Dendritic cell treated with granulocyte-macrophage colony-stimulating factor and Interleukin-4, amounts not matched to agents 40 ng/mL and 50 ng/mL, for 4 days (primary cell): Measurements from ENCODE around the gene TOP1.

Source experiments
- H3K27ac Mint-ChIP-seq: one replicate; pipeline ENCODE4 v1.8.0; 2022; ENCODE audit warnings: mild to moderate bottlenecking, mixed read lengths
- H3K27me3 Mint-ChIP-seq: one replicate; pipeline ENCODE4 v1.8.0; 2022; ENCODE audit warnings: mild to moderate bottlenecking, mixed read lengths
- H3K36me3 Mint-ChIP-seq: one replicate; pipeline ENCODE4 v1.8.0; 2022; ENCODE audit warnings: low read depth, mixed read lengths
- H3K4me1 Mint-ChIP-seq: one replicate; pipeline ENCODE4 v1.8.0; 2022; ENCODE audit warnings: low read depth, mixed read lengths
- H3K4me3 Mint-ChIP-seq: one replicate; pipeline ENCODE4 v1.8.0; 2022; ENCODE audit warnings: mild to moderate bottlenecking, moderate library complexity, mixed read lengths
- H3K9me3 Mint-ChIP-seq: one replicate; pipeline ENCODE4 v1.8.0; 2022; ENCODE audit warnings: mixed read lengths
- intact Hi-C: fragments of 100-400 bp; cut with micrococcal nuclease; formaldehyde crosslinking; loops from one replicate; pipeline ENCODE4 v1.15.0; 2022

Gene TOP1

DNA sequence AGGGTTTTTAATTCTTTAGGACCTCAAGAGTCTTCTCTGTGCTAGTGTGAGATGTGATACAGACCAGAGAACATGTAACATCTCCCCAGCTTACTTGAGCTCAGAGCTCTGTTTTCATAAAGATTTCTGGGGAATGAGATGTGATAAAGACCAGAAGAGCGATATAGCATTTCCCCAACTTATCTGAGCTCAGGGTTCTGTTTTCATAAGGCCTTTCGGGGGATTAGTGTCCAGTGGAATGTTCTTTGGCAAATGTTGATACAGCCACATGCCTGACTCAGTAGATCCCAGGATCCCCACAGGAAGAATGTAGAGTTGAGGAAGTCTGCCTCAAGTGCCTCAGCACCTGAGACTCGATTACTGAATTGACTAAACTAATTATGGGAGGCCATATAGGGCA lies 18.7 kb upstream of the TOP1 start:
- Mint-ChIP-seq H3K27ac (peak overlapping the region; percentile 52), H3K36me3 (no peaks in the 10 kb centered on the region), H3K4me3 (no peak overlapping the region), H3K9me3 (no peaks in the 10 kb centered on the region), H3K27me3 (no peaks in the 10 kb centered on the region), H3K4me1 (peaks cover 68% of the 10 kb centered on the region)
- intact Hi-C loops, result no loop called here

DNA sequence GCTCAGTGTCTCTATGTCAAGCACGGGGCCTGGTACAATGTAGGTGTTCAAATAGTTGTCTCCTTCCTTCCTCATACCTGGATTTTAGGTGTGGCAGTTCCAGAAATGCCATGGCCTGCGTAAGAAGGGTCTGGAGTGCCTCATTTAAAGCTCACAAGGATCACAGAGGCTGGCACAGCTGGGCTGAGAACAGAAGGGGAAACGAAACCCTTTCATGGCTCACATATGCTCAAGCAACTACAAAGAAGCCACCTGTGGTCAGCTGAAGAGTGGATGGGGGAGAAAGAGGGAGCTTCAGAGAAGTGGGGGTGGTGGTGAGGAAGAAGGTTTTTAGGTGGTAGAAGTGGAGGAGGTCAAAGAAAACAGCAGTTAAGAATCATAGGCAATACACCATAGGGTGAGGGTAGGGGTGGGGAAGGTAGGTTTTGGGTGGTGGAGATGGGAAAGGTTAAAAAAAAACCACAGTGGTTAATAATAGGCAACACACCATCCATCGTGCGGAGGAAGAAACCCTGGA lies 17.0 kb upstream of the TOP1 start:
- intact Hi-C loops, result no loop called here
- Mint-ChIP-seq H3K27me3 (no peaks in the 10 kb centered on the region), H3K27ac (peak overlapping the region; percentile 45), H3K4me1 (peaks cover 64% of the 10 kb centered on the region), H3K36me3 (no peaks in the 10 kb centered on the region), H3K4me3 (no peak overlapping the region), H3K9me3 (no peaks in the 10 kb centered on the region)

DNA sequence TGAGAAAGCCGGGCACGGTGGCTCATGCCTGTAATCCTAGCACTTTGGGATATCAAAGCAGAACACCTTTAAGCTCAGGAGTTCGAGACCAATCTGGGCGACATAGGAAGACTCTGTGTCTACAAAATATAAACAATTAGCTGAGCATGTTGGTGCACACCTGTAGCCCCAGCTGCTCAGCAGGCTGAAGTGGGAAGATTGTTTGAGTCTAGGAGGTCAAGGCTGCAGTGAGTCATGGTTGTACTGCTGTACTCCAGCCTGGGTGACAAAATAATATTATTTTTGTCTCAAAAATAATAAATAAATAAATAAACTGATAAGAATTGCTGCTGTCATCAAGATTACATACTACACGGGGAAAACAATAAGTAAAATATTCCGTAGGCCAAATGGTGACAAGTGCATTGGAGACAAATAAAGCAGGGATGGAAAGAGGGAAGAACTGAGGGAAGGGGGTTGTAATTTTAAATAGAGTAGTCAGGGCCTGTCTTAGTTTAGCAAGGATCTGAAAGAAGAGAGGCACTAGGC lies 14.0 kb upstream of the TOP1 start:
- Mint-ChIP-seq H3K4me1 (peaks cover 59% of the 10 kb centered on the region), H3K27ac (peak overlapping the region; percentile 19), H3K36me3 (no peaks in the 10 kb centered on the region), H3K9me3 (no peaks in the 10 kb centered on the region), H3K27me3 (no peaks in the 10 kb centered on the region), H3K4me3 (no peak overlapping the region)
- intact Hi-C loops, result no loop called here

DNA sequence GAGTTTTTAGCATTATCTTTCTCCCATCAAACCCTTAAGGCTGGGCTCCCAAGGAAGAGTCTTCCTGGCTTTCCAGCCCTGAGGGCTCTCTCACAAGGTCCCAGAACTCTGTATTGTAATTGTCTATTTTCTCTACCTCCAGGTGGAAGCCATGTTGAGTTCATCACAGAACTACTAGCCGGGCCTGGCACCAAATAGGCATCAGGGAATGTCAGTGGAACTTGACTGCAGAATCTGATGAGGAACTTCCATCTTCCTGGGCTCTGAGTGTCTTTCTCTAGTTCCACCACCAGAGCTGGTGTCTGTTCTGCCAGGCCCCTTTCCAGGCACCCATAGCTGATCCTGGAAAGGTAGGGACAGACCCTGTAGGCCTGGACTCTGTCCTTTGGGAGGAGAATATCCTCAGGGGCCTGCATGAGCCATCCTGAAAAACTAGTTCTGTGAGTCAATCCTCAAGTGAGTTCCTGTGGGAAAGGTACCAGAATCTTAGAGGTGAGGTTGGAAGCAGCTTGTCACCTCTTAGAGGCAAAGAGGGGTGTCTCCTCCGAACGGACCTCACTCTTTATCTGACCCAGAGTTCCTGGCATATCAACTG lies 11.1 kb upstream of the TOP1 start:
- no peaks in the 10 kb centered on the region for H3K36me3 Mint-ChIP-seq
- H3K27me3 Mint-ChIP-seq, result peaks cover 4% of the 10 kb centered on the region
- H3K27ac Mint-ChIP-seq, result no peak overlapping the region
- H3K4me1 Mint-ChIP-seq, result peaks cover 54% of the 10 kb centered on the region
- no peaks in the 10 kb centered on the region for H3K9me3 Mint-ChIP-seq
- intact Hi-C loops, result no loop called here
- no peak overlapping the region for H3K4me3 Mint-ChIP-seq

DNA sequence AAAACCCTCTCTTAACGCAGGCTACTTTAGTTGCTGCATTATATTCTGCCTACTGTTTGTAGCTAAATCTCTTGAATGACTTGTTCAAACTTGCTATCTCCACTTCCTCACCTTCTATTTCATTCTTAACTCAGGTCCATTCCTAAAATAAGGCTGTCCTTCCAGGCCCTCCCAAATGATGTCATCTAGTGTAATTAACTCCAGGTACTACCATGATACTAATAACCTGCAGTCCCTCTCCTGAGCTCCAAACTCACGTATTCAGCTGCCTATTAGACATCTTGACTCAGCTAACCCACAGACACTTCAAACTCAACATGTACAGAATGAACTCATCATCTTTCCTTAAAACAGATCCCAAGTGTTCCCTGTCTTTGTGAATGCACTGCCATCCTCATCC lies 10.5 kb upstream of the TOP1 start:
- no peak overlapping the region for H3K4me3 Mint-ChIP-seq
- no peak overlapping the region for H3K27ac Mint-ChIP-seq
- intact Hi-C loops, result no loop called here
- peaks cover 48% of the 10 kb centered on the region for H3K4me1 Mint-ChIP-seq
- H3K36me3 Mint-ChIP-seq, result no peaks in the 10 kb centered on the region
- peaks cover 5% of the 10 kb centered on the region for H3K27me3 Mint-ChIP-seq
- no peaks in the 10 kb centered on the region for H3K9me3 Mint-ChIP-seq

DNA sequence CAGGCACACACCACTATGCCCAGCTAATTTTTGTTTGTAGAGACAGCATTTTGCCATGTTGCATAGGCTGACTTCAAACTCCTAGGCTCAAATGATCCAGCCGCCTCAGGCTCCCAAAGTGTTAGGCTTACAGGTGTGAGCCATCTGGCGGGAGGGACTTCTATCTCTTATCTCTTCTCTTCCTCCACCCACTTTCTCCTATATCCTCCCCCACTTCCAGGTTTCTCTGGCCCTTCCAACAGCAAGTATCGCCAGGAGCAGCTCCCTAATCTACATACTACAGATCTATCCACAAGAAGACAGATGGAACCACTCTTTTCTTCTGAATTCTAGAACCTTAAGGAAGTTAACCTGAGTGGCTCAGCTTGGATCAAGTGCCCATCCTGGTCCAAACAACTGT lies 5.1 kb upstream of the TOP1 start:
- H3K27ac Mint-ChIP-seq, result peak overlapping the region; percentile 30
- no peaks in the 10 kb centered on the region for H3K9me3 Mint-ChIP-seq
- peaks cover 5% of the 10 kb centered on the region for H3K27me3 Mint-ChIP-seq
- H3K4me1 Mint-ChIP-seq, result peaks cover 32% of the 10 kb centered on the region
- intact Hi-C loops, result no loop called here
- H3K36me3 Mint-ChIP-seq, result no peaks in the 10 kb centered on the region
- H3K4me3 Mint-ChIP-seq, result no peak overlapping the region

DNA sequence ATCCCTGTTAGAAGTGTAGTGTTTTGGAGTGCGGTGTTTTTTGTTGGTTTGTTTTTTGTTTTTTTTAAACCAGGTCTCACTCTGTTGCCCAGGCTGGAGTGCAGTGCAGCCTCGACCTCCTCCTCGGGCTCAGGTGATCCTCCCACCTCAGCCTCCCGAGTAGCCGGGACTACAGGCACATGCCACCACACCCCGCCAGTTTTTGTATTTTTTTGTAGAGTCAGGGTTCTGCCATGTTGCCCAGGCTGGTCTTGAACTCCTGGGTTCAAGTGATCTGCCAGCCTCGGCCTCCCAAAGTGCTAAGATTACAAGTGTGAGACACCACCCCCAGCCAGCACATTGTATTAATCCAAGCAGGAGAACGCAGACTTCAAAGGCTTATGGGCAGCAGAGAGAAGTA lies 1.3 kb upstream of the TOP1 start:
- intact Hi-C loops, result no loop called here
- H3K4me3 Mint-ChIP-seq, result no peak overlapping the region
- peak overlapping the region; percentile 100 for H3K27ac Mint-ChIP-seq
- peaks cover 1% of the 10 kb centered on the region for H3K27me3 Mint-ChIP-seq
- peaks cover 24% of the 10 kb centered on the region for H3K36me3 Mint-ChIP-seq
- H3K9me3 Mint-ChIP-seq, result no peaks in the 10 kb centered on the region
- peaks cover 41% of the 10 kb centered on the region for H3K4me1 Mint-ChIP-seq

DNA sequence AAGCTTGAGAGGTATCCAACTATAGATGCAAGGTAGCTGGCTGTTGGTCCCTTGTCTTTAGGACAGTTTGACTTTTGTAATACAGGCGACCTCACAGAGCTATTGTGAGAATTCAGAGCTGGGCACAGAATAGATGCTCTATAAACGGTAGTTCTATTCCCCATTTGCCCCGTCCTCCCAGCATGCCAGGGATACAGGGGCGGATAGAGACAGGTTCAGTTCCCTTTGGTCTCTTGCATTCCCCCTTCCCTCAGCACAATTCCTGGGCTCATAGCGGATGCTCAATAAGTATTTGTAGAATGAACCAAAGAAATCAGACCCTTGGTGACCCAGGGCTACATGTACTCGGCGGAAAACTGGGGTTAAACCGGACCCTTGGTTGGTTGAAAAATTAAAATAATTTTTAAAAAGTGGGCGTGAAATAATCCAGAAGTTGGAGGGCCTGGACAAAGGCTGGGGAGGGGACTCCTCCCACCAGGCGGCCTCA lies 707 bp upstream of the TOP1 start:
- intact Hi-C loops, result loop anchor here (1.0 kb wide), 1 partner anchor 37 kb away; no protein-coding TSS in a partner anchor
- Mint-ChIP-seq H3K4me1 (peaks cover 45% of the 10 kb centered on the region), H3K27ac (peak overlapping the region; percentile 100)

DNA sequence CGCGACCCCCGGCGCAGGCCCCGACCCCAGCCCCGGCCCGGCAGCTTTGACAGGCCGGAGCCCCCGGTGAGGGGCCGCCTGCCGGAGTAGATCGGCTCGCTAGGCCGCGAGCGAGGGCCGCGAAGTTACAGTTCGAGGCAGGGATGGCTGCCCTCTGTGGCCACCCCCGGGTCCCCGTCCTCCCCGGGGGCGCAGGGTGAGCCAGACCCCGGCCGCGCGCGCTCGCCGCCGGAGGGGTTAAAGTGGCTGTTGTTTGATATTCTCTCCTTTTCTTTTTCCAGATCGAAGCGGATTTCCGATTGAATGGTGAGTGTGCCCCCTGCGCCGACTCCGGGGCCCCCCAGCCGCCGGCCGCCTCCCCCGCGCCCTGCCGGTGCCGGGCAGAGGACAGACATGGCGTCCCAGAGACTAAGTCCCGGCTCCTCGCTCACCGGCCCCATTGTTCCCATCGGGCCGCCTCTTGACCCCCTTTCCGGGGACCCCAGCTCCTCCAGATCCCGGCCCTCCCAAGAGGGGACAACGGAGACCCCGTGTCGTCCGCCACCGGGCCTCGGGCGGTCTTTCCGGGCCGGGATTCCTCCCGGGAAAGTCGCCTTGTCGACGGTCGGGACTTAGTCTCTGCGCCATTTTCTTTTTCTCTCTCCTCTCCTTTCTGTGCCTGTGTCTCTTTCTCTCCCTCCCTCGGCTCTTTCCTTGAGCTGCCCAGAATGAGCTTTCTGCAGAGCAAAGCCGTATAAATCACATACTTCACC lies 704 bp downstream of the TOP1 start:
- intact Hi-C loops, result no loop called here
- peak overlapping the region; percentile 100 for H3K27ac Mint-ChIP-seq
- no peaks in the 10 kb centered on the region for H3K9me3 Mint-ChIP-seq
- peak overlapping the region; percentile 90 for H3K4me3 Mint-ChIP-seq
- H3K27me3 Mint-ChIP-seq, result no peaks in the 10 kb centered on the region
- peaks cover 24% of the 10 kb centered on the region for H3K36me3 Mint-ChIP-seq
- H3K4me1 Mint-ChIP-seq, result peaks cover 54% of the 10 kb centered on the region

More for the DNA sequence above, 707 bp upstream of the TOP1 start:
- Mint-ChIP-seq H3K27me3 (peaks cover 1% of the 10 kb centered on the region), H3K4me3 (peak overlapping the region; percentile 90), H3K36me3 (peaks cover 24% of the 10 kb centered on the region), H3K9me3 (no peaks in the 10 kb centered on the region)

DNA sequence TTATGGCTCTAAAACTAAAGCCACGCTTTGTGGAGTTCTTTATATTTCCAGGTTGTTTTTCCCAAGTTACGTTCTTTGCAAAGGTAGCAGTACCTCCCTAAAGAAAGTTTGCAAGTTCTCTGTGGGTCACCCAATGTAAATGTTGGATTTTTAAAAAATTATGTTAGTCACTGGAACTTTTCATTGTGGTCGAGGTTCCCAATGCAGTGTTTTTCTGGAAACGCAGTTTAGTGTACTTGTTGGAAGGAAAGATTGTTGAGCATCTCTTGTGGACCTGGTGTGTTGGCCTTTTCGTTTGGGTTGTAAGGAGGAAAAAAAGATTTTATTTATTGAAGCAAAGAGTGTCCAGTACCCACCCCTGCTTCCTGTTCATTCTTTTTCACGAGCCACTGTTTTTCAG lies 1.4 kb downstream of the TOP1 start:
- peaks cover 28% of the 10 kb centered on the region for H3K36me3 Mint-ChIP-seq
- no peaks in the 10 kb centered on the region for H3K27me3 Mint-ChIP-seq
- H3K9me3 Mint-ChIP-seq, result no peaks in the 10 kb centered on the region
- peaks cover 61% of the 10 kb centered on the region for H3K4me1 Mint-ChIP-seq
- intact Hi-C loops, result loop anchor here (10.0 kb wide), 1 partner anchor 55 kb away; no protein-coding TSS in a partner anchor
- peak overlapping the region; percentile 100 for H3K27ac Mint-ChIP-seq
- H3K4me3 Mint-ChIP-seq, result peak overlapping the region; percentile 90

DNA sequence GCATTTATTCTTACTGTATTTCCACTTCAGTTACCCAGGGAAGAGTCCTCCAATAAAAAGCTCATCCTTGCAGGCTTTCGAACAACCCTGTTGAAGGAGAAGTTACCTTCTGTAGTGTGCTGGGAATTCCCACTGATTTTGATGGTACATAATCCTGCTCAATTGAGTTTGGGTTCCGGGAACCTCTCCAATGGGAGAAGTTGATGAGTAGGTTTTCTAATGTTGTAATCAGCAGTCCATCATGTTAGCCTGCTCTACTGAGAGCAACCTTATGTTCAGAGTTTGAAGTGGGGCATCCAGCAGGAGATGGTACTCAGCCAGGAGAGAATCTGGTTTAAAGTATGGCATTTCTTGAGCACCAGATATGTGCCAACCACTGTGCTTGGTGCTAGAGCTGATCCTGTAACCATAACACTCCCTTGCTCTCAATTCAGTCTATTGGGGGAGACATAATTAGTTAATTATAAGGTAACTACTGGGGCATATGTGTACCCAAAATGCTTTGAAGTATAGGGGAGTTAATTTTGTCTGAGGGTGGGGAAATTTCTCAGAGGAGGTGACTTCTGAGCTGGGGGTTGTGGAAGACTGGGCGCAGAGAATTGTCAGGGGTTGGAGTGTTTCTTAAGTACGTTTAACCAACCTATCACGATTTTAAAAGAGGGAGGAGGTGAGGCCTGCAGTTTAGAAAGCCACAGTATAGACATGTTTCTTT lies 2.1 kb downstream of the TOP1 start:
- H3K4me3 Mint-ChIP-seq, result peak overlapping the region; percentile 90
- H3K9me3 Mint-ChIP-seq, result no peaks in the 10 kb centered on the region
- no peaks in the 10 kb centered on the region for H3K27me3 Mint-ChIP-seq
- H3K27ac Mint-ChIP-seq, result peak overlapping the region; percentile 100
- intact Hi-C loops, result loop anchor here (10.0 kb wide), 1 partner anchor 54 kb away; no protein-coding TSS in a partner anchor
- peaks cover 66% of the 10 kb centered on the region for H3K4me1 Mint-ChIP-seq
- H3K36me3 Mint-ChIP-seq, result peaks cover 33% of the 10 kb centered on the region

DNA sequence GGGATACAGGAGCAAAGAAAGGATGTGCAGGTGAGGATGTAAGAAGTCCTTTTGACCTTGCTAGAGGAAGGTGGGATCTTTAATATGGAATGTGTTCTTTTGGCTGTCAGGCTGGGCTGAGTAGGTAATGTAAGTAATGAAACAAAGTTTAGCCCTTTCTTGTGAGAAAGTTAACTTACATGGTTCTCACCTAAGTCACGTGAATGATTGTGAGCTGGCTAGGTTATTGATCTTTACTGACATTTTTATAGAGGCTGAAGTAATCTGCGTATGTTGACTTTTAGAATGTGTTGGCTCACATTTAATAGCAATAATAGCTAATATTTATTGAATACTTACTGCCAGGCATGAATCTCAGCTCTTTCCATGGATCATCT lies 2.6 kb downstream of the TOP1 start:
- no peaks in the 10 kb centered on the region for H3K27me3 Mint-ChIP-seq
- intact Hi-C loops, result loop anchor here (10.0 kb wide), 1 partner anchor 54 kb away; no protein-coding TSS in a partner anchor

DNA sequence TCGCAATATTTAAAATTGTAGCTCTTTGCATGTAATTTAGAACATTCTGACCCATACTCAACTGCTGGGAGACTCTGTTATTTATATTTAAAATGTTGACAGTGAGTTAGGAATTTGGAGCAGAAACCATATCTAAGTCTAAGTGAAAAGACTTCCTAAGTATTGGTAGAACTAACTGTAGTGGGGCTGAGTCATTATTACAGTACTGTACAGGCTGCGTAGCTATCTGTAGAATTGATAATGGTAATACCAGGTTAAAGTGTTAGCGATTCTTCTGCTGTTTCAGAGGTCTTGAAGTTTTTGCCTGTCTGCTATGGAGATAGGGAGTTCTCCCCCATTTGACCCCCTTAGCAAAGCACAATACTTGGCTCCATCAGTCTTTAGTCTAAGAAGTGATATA lies 3.6 kb downstream of the TOP1 start:
- intact Hi-C loops, result loop anchor here (10.0 kb wide), 1 partner anchor 53 kb away; no protein-coding TSS in a partner anchor
- Mint-ChIP-seq H3K4me3 (no peak overlapping the region), H3K27me3 (no peaks in the 10 kb centered on the region), H3K36me3 (peaks cover 48% of the 10 kb centered on the region), H3K4me1 (peaks cover 76% of the 10 kb centered on the region), H3K27ac (no peak overlapping the region), H3K9me3 (no peaks in the 10 kb centered on the region)

More for the DNA sequence above, 2.6 kb downstream of the TOP1 start:
- H3K4me1 Mint-ChIP-seq, result peaks cover 70% of the 10 kb centered on the region
- H3K4me3 Mint-ChIP-seq, result peak overlapping the region; percentile 90
- peak overlapping the region; percentile 100 for H3K27ac Mint-ChIP-seq
- H3K36me3 Mint-ChIP-seq, result peaks cover 38% of the 10 kb centered on the region
- H3K9me3 Mint-ChIP-seq, result no peaks in the 10 kb centered on the region
